Activated naive CD4-positive, alpha-beta T cell (primary cell): ENCODE results near the gene DOCK9.

Source experiments
- DNase-seq, 4 experiments: peaks; one replicate each; lab custom pipeline; 2025; lab: John Stamatoyannopoulos, UW

Gene DOCK9

DNA sequence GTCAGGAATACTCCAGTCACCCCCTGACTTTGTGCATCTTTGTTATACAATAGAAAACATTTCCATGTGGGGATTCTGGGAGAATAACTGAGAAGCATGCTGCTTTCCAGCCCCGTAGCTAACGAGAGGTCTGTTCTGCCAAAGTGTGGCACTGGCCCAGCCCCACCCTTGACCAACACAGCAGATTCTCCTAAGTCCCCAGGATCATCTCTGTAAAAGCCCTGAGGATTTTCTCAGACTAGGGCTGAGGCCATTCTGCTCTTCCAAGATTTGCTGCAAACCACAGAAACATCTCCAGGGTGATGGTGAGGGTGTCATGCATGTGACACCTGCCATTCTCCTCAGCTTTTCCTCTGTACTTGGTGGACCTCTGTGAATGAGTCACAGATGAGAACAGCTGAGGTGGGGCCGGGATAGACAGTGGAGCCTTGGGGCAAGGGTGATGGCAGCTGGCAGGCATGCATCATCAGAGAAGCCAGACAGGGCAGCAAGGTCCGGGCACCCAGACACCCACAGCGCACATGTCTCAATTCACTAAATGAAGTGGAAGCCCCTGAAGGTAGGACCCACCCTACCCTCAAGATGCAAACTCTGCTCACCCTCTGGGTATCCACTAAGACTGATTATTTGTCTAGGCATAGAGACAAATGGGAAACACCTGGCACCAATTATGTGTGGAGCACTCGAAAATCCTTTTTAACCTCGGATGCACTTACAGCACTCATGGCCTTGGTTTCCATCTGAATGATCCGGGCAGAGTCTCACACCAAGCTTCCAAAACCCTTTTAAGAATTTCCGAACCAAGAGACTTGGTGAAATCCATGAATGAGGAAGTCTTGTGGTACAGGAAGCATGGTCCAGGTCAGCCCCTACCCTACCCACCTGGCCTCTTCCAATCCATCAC is 20.1 kb upstream of the DOCK9 start:
- DNase-seq, result no peak

DNA sequence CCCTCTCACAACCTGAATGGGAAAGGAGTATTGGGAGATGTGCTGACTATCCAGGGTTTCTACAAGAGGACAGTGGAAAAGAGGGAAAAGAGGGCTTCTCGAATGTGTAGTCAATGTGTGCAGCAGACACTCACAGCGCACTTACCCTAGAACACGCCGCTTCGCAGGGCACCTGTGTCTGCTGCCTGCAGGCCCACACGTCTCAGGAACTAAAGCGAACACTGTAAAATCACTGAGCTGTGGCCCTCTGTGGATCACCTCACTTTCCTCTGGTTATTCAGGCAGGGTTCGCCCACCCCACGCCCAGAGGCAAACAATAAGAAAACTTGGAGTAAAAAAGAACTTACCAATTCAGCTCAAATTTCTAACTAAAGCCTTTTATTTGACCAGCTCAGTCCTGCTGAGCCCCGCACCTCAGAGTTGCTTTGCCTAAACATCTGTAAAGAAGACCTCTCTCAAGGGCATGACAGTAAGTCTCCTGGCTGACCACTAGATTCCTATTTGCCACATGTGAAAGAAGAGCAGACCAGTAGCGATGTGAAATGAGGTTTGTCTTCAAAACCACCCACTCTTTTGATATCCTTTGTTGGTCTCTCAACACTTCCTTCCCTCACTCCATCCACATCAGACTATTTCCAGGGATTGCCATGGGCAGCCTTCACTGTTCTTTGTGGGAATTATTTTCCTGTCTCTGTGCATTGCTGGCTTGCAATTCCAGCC is 19.3 kb upstream of the DOCK9 start:
- DNase-seq, result no peak

GRCh38 chr13:98996046-98996445 is 18.2 kb upstream of the DOCK9 start:
- DNase-seq, result no peak

DNA sequence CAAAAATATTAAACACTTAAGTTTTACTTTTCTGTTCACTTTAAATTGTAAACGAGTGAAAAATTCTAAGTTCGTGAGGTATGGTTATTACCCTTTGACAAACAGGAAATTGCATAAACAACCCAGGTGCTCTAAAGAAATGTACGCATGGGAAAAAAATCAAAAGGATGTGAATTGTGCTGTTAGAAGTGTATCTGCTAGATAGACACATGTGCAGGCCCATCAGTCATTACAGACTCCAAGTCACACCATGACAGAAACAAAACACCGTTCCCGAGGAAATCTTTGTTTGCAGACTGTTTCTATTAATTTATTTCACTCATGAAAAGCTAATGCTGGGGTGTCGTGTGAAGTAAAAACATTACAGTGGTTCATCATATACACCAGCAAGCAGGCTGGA is 17.0 kb upstream of the DOCK9 start:
- no peak for DNase-seq

GRCh38 chr13:98994080-98994479 is 16.2 kb upstream of the DOCK9 start:
- DNase-seq, result no peak

- no peak for DNase-seq
Observed at GRCh38 chr13:98992355-98992754, 14.5 kb upstream of the DOCK9 start.

- no peak for DNase-seq
Observed at GRCh38 chr13:98990701-98991100, 12.8 kb upstream of the DOCK9 start.

GRCh38 chr13:98989469-98990235 is 11.8 kb upstream of the DOCK9 start:
- DNase-seq, result no peak

- no peak for DNase-seq
Observed at GRCh38 chr13:98988780-98989179, 10.9 kb upstream of the DOCK9 start.

DNA sequence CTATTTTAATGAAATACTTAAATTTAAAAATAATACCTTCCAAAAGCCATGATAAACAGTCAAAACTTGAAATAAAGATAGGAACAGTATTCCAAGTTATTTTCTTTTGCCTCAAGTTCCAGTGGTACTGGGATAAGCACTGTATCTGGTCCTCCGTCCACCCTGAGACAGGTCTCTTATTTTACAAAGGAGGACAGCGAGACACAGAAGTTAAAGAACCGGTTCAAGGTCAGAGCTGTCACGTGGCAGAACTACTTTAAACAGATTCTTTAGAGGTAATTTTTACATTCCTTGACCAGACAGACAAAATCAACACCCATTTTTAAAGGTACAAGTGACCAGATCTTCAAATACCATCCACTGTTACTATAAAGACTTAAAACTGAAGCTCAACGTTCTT is 10.4 kb upstream of the DOCK9 start:
- no peak for DNase-seq

DNA sequence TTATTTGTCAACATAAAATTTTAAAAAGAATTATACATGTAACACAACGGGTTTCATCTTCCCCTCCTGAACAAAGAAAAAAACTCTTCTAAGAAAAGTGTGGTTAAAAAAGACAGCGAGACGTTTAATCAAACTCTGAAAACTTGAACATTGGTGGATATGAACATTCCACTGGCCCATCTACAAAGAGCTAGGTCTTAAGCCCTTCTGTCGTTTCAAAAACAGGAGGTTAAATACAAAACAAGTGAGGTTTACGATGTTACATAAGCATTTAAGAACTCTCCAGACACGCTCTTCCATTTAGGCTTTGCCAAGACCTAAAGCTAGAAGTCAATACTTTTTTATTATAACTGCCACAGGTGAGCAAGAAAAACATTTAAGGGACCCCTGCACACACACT is 9.4 kb upstream of the DOCK9 start:
- DNase-seq, result no peak

GRCh38 chr13:98986226-98986846 is 8.5 kb upstream of the DOCK9 start:
- DNase-seq, result no peak

DNA sequence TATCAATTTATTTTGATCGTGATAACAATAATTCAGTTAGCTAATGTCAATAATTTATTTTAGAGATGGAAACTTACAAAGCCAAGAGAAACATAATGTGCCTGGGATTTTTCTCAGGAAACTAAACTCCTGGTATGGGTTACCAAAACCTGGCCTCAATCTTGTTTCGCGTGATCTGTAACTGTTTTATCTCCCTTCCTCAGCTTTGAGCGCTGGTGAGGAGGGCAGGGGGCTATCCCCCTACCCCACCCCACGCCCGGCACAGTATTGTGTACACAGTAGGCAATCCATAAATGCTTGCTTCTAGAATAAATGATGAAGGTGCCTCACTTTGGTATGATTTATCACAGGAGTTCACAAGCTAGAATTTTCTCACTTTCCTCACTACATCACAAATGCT is 7.7 kb upstream of the DOCK9 start:
- no peak for DNase-seq

- DNase-seq, result no peak
Observed at GRCh38 chr13:98984983-98985382, 7.1 kb upstream of the DOCK9 start.

- no peak for DNase-seq
Observed at GRCh38 chr13:98984118-98984517, 6.3 kb upstream of the DOCK9 start.

- DNase-seq, result no peak
Observed at GRCh38 chr13:98983182-98983581, 5.3 kb upstream of the DOCK9 start.

GRCh38 chr13:98981369-98982080 is 3.7 kb upstream of the DOCK9 start:
- DNase-seq, result no peak

- DNase-seq, result no peak
Observed at GRCh38 chr13:98979012-98979660, 1.3 kb upstream of the DOCK9 start.

- no peak for DNase-seq
Observed at GRCh38 chr13:98978280-98978679, 416 bp upstream of the DOCK9 start.

GRCh38 chr13:98976941-98977340 is 923 bp downstream of the DOCK9 start:
- DNase-seq, result no peak

DNA sequence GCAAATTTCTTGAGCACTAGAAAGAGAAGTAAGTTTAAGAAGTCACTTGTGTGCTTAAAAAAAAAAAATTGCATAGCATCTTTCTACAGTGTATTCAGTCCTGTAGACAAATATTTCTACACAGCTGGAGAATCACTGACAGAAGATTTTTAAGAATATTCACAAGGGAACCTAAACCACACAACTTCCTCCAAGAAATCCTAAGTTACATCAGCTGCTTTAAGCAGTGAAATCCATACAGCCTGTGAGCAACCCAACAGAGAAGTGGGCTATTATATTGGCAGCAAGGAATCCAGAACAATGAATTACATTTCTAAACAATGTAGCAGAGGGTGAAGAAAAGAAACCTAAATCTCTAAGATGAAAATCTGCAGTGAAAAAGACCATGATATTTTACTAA is 1.5 kb downstream of the DOCK9 start:
- no peak for DNase-seq
